ENCODE measurements around the gene SNRNP27. TPM values are rescaled to one million over a fixed set of nuclear protein-coding genes. Genes with fewer than 3 reads are reported as not detected.
"Not testable (repeated sequence)": the region's sequence is repeated elsewhere in the genome, so short reads cannot be mapped to it uniquely, and the experiment has no call there.

SNRNP27 gene
- polyA plus RNA-seq, 2 of the 4 experiments (the other 2 are of a cell fraction) = 90.8 to 115 TPM

GRCh38 chr2:69890881-69891280, 2.9 kb upstream of the SNRNP27 start (continued):
- no peak for TF ChIP-seq PHF8 (IDR thresholded peaks at IDR 0.05; ENCODE audit: borderline replicate concordance, low read depth)
- TF ChIP-seq CHD4 (IDR thresholded peaks at IDR 0.05; ENCODE audit: borderline replicate concordance) = no peak
- no peak for TF ChIP-seq MAX (IDR thresholded peaks at IDR 0.05)

DNA sequence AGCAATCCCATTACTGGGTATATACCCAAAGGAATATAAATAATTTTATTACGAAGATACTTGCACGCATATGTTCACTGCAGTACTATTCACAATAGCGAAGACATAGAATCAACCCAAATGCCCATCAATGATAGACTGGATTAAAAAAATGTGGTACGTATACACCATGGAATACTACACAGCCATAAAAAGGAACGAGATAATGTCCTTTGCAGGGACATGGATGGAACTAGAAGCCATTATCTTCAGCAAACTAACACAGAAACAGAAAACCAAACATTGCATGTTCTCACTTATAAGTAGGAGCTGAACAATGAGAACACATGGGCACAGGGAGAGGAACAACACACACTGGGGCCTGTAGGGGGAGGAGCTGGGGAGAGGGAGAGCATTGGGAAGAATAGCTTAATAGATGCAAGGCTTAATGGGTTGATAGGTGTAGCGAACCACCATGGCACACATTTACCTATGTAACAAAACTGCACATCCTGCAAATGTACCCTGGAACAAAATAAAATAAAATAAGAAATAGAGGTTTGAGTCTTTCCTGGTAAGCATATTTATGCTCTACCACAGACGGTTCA, 825 bp upstream of the SNRNP27 start:
- Histone ChIP-seq H3K4me2 (peak overlapping the region; percentile 85), H3K4me3 (peak overlapping the region; percentile 69; the same call in 2 of the 3 replicates), H3K27ac (peak overlapping the region; percentile 75 to 88; a peak in 5 of 6 replicates)
- CTCF ChIA-PET = interaction anchor here (0.6 to 4.7 kb wide), 6 partner anchors 11 to 168 kb away, joined by 3 to 28 read pairs (median 3); no protein-coding TSS in a partner anchor
- not testable (repeated sequence) for H3K9me3 ChIP-seq, FAIRE-seq, H3K4me1 ChIP-seq
- WGBS (ENCODE audit: missing lambda C conversion rate) = 72% methylated on average over 7 of the region's 7 CpGs
- peak in 1 of 2 experiments; percentile 18 for DNase-seq (ENCODE audit: low read depth in 1 of 2, low spot score in 1 of 2)
- POLR2A ChIA-PET = interaction anchor here (0.8 to 1.4 kb wide), 6 partner anchors 18 to 298 kb away, joined by 3 to 17 read pairs (median 3); partner anchors contain the start of genes C2orf42 and MXD1
- TF ChIP-seq KDM1A (IDR thresholded peaks at IDR 0.05; ENCODE audit: low read depth) = 0 out of 2 replicates have a peak, but pooled peaks have one; percentile 37
- peak in 1 of 2 experiments; percentile 28; a peak in 1 of 6 replicates for ATAC-seq

DNA sequence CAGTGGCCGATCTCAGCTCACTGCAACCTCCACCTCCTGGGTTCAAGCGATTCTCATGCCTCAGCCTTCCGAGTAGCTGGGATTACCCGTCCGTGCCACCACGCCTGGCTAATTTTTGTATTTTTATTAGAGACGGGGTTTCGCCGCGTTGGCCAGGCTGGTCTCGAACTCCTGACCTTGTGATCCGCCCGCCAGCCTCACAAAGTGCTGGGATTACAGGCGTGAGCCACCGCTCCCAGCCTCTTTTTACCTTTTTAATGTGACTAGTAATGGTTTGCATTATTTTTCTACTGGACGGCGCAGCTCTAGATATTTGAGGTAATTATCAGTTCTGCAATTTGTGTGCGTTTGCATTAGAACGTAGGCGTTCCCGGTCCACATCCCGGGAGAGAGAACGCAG, 981 bp downstream of the SNRNP27 start:
- H3K9me3 ChIP-seq; H3K4me1 ChIP-seq; ATAC-seq; FAIRE-seq; DNase-seq (ENCODE audit: low read depth in 1 of 2, low spot score in 1 of 2): not testable (repeated sequence)
- Histone ChIP-seq H3K27ac (peak overlapping the region; percentile 75 to 88; a peak in 5 of 6 replicates), H3K4me2 (peak overlapping the region; percentile 85), H3K4me3 (peak overlapping the region; percentile 69)
- ChIA-PET POLR2A (interaction anchor here (1.3 kb wide), 2 partner anchors 20 to 170 kb away, joined by 9 to 17 read pairs; partner anchors contain the start of gene MXD1), CTCF (interaction anchor here (0.7 to 4.7 kb wide), 5 partner anchors 10 to 517 kb away, joined by 3 to 28 read pairs (median 7); no protein-coding TSS in a partner anchor)
- 41% methylated on average over 23 of the region's 23 CpGs for WGBS (ENCODE audit: missing lambda C conversion rate)

GRCh38 chr2:69902213-69902922, 8.6 kb downstream of the SNRNP27 start:
- H3K27ac ChIP-seq = no peak overlapping the region
- no peak for FAIRE-seq
- no peaks in the 10 kb centered on the region for H3K4me1 ChIP-seq
- CTCF ChIA-PET = interaction anchor here (0.6 to 1.9 kb wide), 5 partner anchors 9 to 192 kb away, joined by 3 to 6 read pairs (median 4); no protein-coding TSS in a partner anchor
- H3K4me2 ChIP-seq = no peak overlapping the region
- WGBS (ENCODE audit: missing lambda C conversion rate) = 91% methylated on average over 8 of the region's 8 CpGs
- no peaks in the 10 kb centered on the region for H3K9me3 ChIP-seq
- no peak overlapping the region for H3K4me3 ChIP-seq
- TF ChIP-seq PHF8 (IDR thresholded peaks at IDR 0.05; ENCODE audit: borderline replicate concordance, low read depth) (no peak), BHLHE40 (IDR thresholded peaks at IDR 0.05; ENCODE audit: low read depth, low read length) (no peak), POLR2AphosphoS2 (conservative IDR thresholded peaks at IDR 0.05; ENCODE audit: low read length) (no peak), CBX8 (IDR thresholded peaks at IDR 0.05) (no peak), RCOR1 (IDR thresholded peaks at IDR 0.05; ENCODE audit: low read depth, low read length) (no peak), JUNB (IDR thresholded peaks at IDR 0.05) (no peak), CHD4 (IDR thresholded peaks at IDR 0.05; ENCODE audit: borderline replicate concordance) (no peak), HOXB13 (CRISPR knock-in tag; IDR thresholded peaks at IDR 0.05; ENCODE audit: low read depth) (no peak), FOXS1 (CRISPR knock-in tag; IDR thresholded peaks at IDR 0.05) (no peak), RARB (CRISPR knock-in tag; IDR thresholded peaks at IDR 0.05) (no peak), NR3C1 (IDR thresholded peaks at IDR 0.05) (no peak), TFCP2L1 (CRISPR knock-in tag; IDR thresholded peaks at IDR 0.05) (no peak), EP300 (IDR thresholded peaks at IDR 0.05) (no peak)
- TF ChIP-seq, protein P1, sequence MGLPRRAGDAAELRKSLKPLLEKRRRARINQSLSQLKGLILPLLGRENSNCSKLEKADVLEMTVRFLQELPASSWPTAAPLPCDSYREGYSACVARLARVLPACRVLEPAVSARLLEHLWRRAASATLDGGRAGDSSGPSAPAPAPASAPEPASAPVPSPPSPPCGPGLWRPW (IDR thresholded peaks at IDR 0.05) = no peak
- TF ChIP-seq, protein P2, sequence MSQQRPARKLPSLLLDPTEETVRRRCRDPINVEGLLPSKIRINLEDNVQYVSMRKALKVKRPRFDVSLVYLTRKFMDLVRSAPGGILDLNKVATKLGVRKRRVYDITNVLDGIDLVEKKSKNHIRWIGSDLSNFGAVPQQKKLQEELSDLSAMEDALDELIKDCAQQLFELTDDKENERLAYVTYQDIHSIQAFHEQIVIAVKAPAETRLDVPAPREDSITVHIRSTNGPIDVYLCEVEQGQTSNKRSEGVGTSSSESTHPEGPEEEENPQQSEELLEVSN (IDR thresholded peaks at IDR 0.05; ENCODE audit: borderline replicate concordance, low read depth) = no peak
- DNase-seq (ENCODE audit: low read depth in 1 of 2, low spot score in 1 of 2) = no peak
- POLR2A ChIA-PET = interaction anchor here (1.9 kb wide), 1 partner anchor 12 kb away, joined by 4 read pairs; the partner anchor contains the start of gene MXD1
- ATAC-seq = no peak
